GM23338 (cell line): ENCODE data around the gene SERINC5. TPM values are rescaled to one million over a fixed set of nuclear protein-coding genes. Genes with fewer than 3 reads are reported as not detected.
A peak's percentile ranks its signal among the peaks of the same experiment; 100 is the strongest.

Experiments used
- ATAC-seq: fragments of 200-7000 bp; cut with Tn5 transposase; 3 replicates; pipeline ENCODE4 v1.9.1; 2020
- DNase-seq: peaks from one replicate; pipeline ENCODE4 v3.0.0-alpha.2; 2015; ENCODE audit warnings: low spot score
- H2AFZ ChIP-seq: fragments of 200-600 bp; sonication (generic); 2 replicates; pipeline ENCODE4 v1.8.0; 2016; ENCODE audit warnings: antibody characterized with exemption, mild to moderate bottlenecking, moderate library complexity
- H3F3A ChIP-seq: fragments of 200-600 bp; sonication (generic); replicated peaks from 2 replicates; pipeline ENCODE4 v1.8.0; 2017; ENCODE audit warnings: antibody characterized with exemption, mixed run types, low read depth
- H3K27ac ChIP-seq: fragments of 200-600 bp; sonication (generic); 2 replicates; pipeline ENCODE4 v1.6.1; 2016; ENCODE audit warnings: low read depth
- H3K27me3 ChIP-seq: fragments of 200-600 bp; sonication (generic); 2 replicates; pipeline ENCODE4 v1.8.0; 2016; ENCODE audit warnings: mild to moderate bottlenecking, mixed run types, moderate library complexity; ENCODE audit not compliant: insufficient read depth
- H3K36me3 ChIP-seq: fragments of 200-600 bp; sonication (generic); 2 replicates; pipeline ENCODE4 v1.8.0; 2016; ENCODE audit warnings: mild to moderate bottlenecking; ENCODE audit not compliant: insufficient read depth
- H3K4me1 ChIP-seq: fragments of 200-600 bp; sonication (generic); 2 replicates; pipeline ENCODE4 v1.8.0; 2016; ENCODE audit warnings: mild to moderate bottlenecking, moderate library complexity; ENCODE audit not compliant: insufficient read depth
- H3K4me2 ChIP-seq: fragments of 200-600 bp; sonication (generic); 2 replicates; pipeline ENCODE4 v1.7.1; 2017; ENCODE audit warnings: mixed run types
- H3K4me3 ChIP-seq: fragments of 200-600 bp; sonication (generic); 2 replicates; pipeline ENCODE4 v1.6.1; 2016; ENCODE audit warnings: mixed run types
- H3K79me2 ChIP-seq: fragments of 200-600 bp; sonication (generic); replicated peaks from 2 replicates; pipeline ENCODE4 v1.8.0; 2017; ENCODE audit warnings: mild to moderate bottlenecking; ENCODE audit not compliant: insufficient read depth
- H3K9me2 ChIP-seq: fragments of 200-600 bp; sonication (generic); 2 replicates; pipeline ENCODE4 v1.8.0; 2017; ENCODE audit not compliant: insufficient read depth
- H4K20me1 ChIP-seq: fragments of 200-600 bp; sonication (generic); replicated peaks from 2 replicates; pipeline ENCODE4 v1.8.0; 2017; ENCODE audit warnings: mild to moderate bottlenecking; ENCODE audit not compliant: insufficient read depth
- H3K27ac Mint-ChIP-seq: 2 replicates; pipeline ENCODE4 v1.8.0; 2020; ENCODE audit warnings: inconsistent platforms, mild to moderate bottlenecking, moderate library complexity, mixed read lengths
- H3K27me3 Mint-ChIP-seq: 3 replicates; pipeline ENCODE4 v1.8.0; 2022; ENCODE audit warnings: low read depth, mild to moderate bottlenecking, moderate library complexity, mixed read lengths, inconsistent platforms; ENCODE audit not compliant: insufficient read depth, poor library complexity
- H3K36me3 Mint-ChIP-seq: 3 replicates; pipeline ENCODE4 v1.8.0; 2021; ENCODE audit warnings: low read depth, mild to moderate bottlenecking, inconsistent platforms, moderate library complexity, mixed read lengths
- H3K4me1 Mint-ChIP-seq: 3 replicates; pipeline ENCODE4 v1.8.0; 2020; ENCODE audit warnings: mild to moderate bottlenecking, inconsistent platforms, mixed read lengths
- H3K4me3 Mint-ChIP-seq: 3 replicates; pipeline ENCODE4 v1.8.0; 2021; ENCODE audit warnings: moderate library complexity, mild to moderate bottlenecking, inconsistent platforms, mixed read lengths
- H3K9me3 Mint-ChIP-seq: 3 replicates; pipeline ENCODE4 v1.8.0; 2020; ENCODE audit warnings: moderate library complexity, mild to moderate bottlenecking, inconsistent platforms, mixed read lengths
- EZH2 ChIP-seq: fragments of 200-600 bp; sonication (generic); IDR thresholded peaks from one replicate; pipeline ENCODE4 v1.8.0; 2017; ENCODE audit warnings: antibody characterized with exemption, mild to moderate bottlenecking, low read depth; ENCODE audit not compliant: unreplicated experiment
- EZH2phosphoT487 ChIP-seq: fragments of 200-600 bp; sonication (generic); IDR thresholded peaks from one replicate; pipeline ENCODE4 v1.8.1; 2018; ENCODE audit warnings: antibody characterized with exemption; ENCODE audit not compliant: unreplicated experiment
- JUNB ChIP-seq: IDR thresholded peaks from one replicate; pipeline ENCODE4 v1.6.1; 2016; ENCODE audit warnings: antibody characterized with exemption; ENCODE audit not compliant: unreplicated experiment
- POLR2AphosphoS5 ChIP-seq: IDR thresholded peaks from 2 replicates; pipeline ENCODE4 v1.6.1; 2016; ENCODE audit warnings: antibody characterized with exemption, low read depth
- REST ChIP-seq: IDR thresholded peaks from one replicate; pipeline ENCODE4 v1.6.1; 2018; ENCODE audit warnings: antibody characterized with exemption; ENCODE audit not compliant: unreplicated experiment
- STAT1 ChIP-seq: IDR thresholded peaks from one replicate; pipeline ENCODE4 v1.6.1; 2016; ENCODE audit warnings: antibody characterized with exemption; ENCODE audit not compliant: unreplicated experiment
- ZNF462 ChIP-seq: fragments of 250-450 bp; sonication (Bioruptor Pico); IDR thresholded peaks from 2 replicates; pipeline ENCODE4 v1.5.0; 2020; ENCODE audit warnings: mild to moderate bottlenecking, moderate library complexity
- polyA plus RNA-seq: library from polyadenylated mRNA; unstranded; fragments of >200 nt; fragmentation: Nextera tagmentation; extraction: Ambion mirVana; gene quantifications from 2 replicates; pipeline ENCODE4 v1.2.1, GENCODE V29; 2016
- total RNA-seq: library from RNA; depleted of rRNA; stranded (reverse); fragments of >200 nt; shearing (Covaris generic); gene quantifications from 2 replicates; pipeline ENCODE4 v1.2.3, GENCODE V29; 2014

The SERINC5 gene
- total and polyA plus RNA-seq, 2 experiments from 2014 or later: 34.0 to 107 TPM

- Mint-ChIP-seq H3K4me3 (no peak overlapping the region), H3K36me3 (no peaks in the 10 kb centered on the region), H3K27ac (no peak overlapping the region), H3K4me1 (peaks cover 29% of the 10 kb centered on the region), H3K27me3 (peaks cover 1% of the 10 kb centered on the region), H3K9me3 (no peaks in the 10 kb centered on the region)
- DNase-seq (no peak), ATAC-seq (no peak)
- Histone ChIP-seq H3K79me2 (peaks cover 98% of the 10 kb centered on the region), H3F3A (0 out of 2 replicates have a peak, but pooled peaks cover 4% of the 10 kb centered on the region), H3K9me2 (no peaks in the 10 kb centered on the region), H3K27me3 (no peaks in the 10 kb centered on the region), H3K4me1 (peaks cover 37% of the 10 kb centered on the region), H3K4me2 (no peak overlapping the region), H3K36me3 (no peaks in the 10 kb centered on the region), H3K27ac (no peak overlapping the region), H2AFZ (no peak overlapping the region), H4K20me1 (peaks cover 31% of the 10 kb centered on the region), H3K4me3 (no peak overlapping the region)
- TF ChIP-seq ZNF462 (CRISPR knock-in tag) (no peak), EZH2 (no peak), POLR2AphosphoS5 (no peak)
Measured at GRCh38 chr5:80231693-80232092, 24.2 kb downstream of the SERINC5 start.

- Histone ChIP-seq H3K27me3 (no peaks in the 10 kb centered on the region), H4K20me1 (peaks cover 31% of the 10 kb centered on the region), H3K4me2 (no peak overlapping the region), H2AFZ (no peak overlapping the region), H3K9me2 (no peaks in the 10 kb centered on the region), H3K36me3 (no peaks in the 10 kb centered on the region), H3F3A (0 out of 2 replicates have a peak, but pooled peaks cover 4% of the 10 kb centered on the region), H3K4me3 (no peak overlapping the region), H3K27ac (peak overlapping the region; percentile 21; the same call in 1 of the 2 replicates), H3K4me1 (peaks cover 42% of the 10 kb centered on the region), H3K79me2 (peaks cover 98% of the 10 kb centered on the region)
- no peak for TF ChIP-seq REST
- no peak for TF ChIP-seq STAT1
- no peak for TF ChIP-seq JUNB
- no peak for TF ChIP-seq EZH2phosphoT487
- no peak overlapping the region for H3K27ac Mint-ChIP-seq
- H3K4me3 Mint-ChIP-seq: no peak overlapping the region
- H3K4me1 Mint-ChIP-seq: peaks cover 31% of the 10 kb centered on the region
- DNase-seq: no peak
- H3K36me3 Mint-ChIP-seq: no peaks in the 10 kb centered on the region
- H3K27me3 Mint-ChIP-seq: peaks cover 1% of the 10 kb centered on the region
- ATAC-seq: no peak
- no peaks in the 10 kb centered on the region for H3K9me3 Mint-ChIP-seq
Measured at GRCh38 chr5:80231243-80231642, 24.6 kb downstream of the SERINC5 start.
